HG02588 (cell line): Measurements from ENCODE around the gene OSBPL2.

Source experiments
- ATAC-seq: cut with Tn5 transposase; IDR thresholded peaks from one replicate; pipeline ENCODE4 v1.9.1; 2021; ENCODE audit warnings: mild to moderate bottlenecking, moderate library complexity; ENCODE audit not compliant: unreplicated experiment

OSBPL2 gene

GRCh38 chr20:62219992-62220665 lies 18.2 kb upstream of the OSBPL2 start, which contains the start of gene HRH3:
HRH3 (minus strand) TSS chr20:62220278; CDS start chr20:62219970, 308 bp downstream.
- no peak for ATAC-seq

- ATAC-seq, result no peak
Observed at GRCh38 chr20:62220666-62221568, 17.4 kb upstream of the OSBPL2 start.

GRCh38 chr20:62222266-62222850 lies 16.0 kb upstream of the OSBPL2 start:
- ATAC-seq, result no peak

- no peak for ATAC-seq
Observed at GRCh38 chr20:62222972-62223371, 15.3 kb upstream of the OSBPL2 start.

DNA sequence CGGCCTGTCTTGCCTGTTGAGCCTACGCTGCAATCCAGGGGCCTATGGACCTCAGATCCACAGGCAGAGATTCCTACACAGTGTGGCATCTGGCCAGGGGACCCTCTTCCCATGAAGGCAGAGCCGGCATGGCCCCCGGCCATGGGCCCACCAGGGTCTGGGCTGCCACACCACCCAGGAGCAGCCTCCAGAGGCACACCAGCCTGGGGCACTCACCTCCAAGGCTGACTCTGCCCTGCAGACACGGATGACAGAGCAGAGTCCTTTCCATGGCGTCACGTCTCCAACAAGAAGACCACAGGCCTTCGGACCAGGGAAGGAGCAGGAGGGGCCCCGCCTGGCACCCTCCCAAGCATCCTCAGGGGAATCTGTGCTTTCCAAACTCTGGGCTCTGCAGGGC lies 14.8 kb upstream of the OSBPL2 start:
- no peak for ATAC-seq

DNA sequence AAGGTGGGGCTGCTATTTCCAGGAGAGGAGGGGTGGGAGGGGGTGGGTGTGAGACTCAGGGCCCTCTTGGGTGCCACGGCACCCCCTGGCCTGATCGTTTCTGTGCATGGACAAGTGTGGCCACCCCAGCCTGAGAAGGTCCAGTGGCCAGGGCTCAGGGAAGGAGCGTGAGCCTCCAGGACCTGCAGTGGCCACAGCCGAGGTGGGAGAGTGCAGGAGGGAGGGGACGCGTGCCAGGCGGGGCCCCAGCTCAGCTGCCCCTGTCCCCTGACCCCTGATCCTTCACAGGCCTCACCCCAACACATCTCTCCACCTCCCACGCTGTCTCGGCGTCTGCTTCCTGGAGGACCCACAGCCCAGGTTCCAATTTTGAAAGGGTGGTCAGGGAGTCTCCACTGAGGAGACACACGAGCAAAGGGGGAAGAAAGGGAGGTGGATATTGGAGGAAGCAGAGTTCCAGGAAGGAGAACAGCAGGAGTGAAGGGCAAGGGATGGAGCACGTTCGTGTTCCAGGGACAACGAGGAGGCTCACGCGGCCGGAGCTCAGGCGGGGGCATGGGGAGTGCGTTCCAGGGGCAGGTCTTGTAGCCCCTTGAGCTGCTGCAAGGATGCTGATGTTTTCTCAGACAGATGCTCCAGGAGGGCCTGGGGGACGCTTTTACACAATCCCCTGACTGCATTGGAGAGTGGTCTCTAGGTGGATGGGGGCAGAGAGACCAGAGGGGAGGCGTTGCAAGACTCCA lies 14.0 kb upstream of the OSBPL2 start:
- no peak for ATAC-seq

GRCh38 chr20:62225026-62225425 lies 13.3 kb upstream of the OSBPL2 start:
- ATAC-seq, result no peak

GRCh38 chr20:62225820-62226635 lies 12.3 kb upstream of the OSBPL2 start:
- ATAC-seq, result no peak

- no peak for ATAC-seq
Observed at GRCh38 chr20:62226707-62227590, 11.4 kb upstream of the OSBPL2 start.

DNA sequence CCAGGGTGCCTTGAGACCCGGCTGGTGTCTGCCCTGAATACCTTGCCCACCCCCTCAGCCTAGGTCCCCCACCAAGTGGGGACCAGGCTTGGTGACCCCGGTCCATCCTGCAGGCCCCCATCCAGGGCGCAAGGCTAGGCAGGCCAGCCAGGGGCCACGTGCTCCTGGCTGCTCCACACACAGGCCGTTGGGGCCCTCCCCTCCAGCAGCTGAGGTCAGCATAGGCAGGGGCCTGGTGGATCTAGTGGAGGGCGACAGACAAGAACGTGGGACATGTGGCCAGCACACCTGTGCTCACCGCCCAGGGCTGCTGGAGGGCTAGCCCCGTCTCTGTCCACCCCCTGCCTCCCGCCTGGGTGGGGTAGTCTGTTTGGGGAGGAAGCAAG lies 10.7 kb upstream of the OSBPL2 start:
- ATAC-seq, result no peak

DNA sequence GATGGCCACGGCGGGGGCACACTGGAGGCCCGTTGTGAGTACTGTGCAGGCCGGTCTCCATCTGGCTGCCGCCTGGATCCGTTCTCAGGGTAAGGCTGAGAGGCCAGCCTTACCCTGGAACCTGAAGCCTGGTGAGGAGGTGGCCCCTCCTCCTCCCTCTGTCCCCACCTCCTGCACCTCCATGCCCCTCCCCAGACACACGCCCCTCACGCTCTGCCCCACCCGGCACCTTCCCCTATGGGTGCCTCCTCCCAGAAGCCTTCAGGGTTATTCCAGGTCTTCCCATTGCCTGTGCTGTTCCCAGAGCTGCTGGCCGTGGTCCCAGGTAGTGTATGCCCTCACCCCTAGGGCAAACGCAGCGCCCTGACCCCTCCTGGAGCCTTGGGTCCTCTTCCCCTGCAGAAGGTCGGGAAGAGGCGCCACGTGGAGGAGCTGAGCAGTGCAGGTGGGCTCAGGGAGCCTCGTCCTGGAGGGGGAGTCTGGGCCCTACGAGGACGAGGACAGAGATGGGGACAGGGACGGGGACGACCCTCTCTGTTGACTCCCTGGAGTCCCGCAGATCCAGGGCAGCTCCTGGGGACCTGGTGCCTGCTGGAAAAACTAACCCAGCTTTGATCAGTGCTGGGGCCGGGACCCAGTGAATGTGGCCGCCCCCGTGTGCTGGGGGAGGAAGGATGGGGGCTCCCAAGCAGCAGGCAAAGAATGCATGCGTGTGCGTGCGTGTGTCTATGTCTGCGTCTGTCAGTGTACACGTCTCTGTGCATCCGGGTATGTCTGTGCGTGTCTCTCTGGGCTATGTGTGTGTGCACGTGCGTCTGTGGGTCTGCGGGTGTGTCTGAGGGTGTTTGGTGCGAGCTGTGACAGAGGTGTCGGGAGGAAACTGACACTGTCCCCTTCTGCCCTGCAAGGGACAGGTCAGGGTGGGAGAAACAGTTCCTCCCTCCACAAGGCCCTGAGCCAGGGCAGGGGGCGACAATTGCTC lies 10.1 kb upstream of the OSBPL2 start:
- ATAC-seq, result no peak

GRCh38 chr20:62228982-62229545 lies 9.3 kb upstream of the OSBPL2 start:
- no peak for ATAC-seq

GRCh38 chr20:62229667-62230066 lies 8.7 kb upstream of the OSBPL2 start:
- no peak for ATAC-seq

- no peak for ATAC-seq
Observed at GRCh38 chr20:62230276-62230675, 8.0 kb upstream of the OSBPL2 start.

DNA sequence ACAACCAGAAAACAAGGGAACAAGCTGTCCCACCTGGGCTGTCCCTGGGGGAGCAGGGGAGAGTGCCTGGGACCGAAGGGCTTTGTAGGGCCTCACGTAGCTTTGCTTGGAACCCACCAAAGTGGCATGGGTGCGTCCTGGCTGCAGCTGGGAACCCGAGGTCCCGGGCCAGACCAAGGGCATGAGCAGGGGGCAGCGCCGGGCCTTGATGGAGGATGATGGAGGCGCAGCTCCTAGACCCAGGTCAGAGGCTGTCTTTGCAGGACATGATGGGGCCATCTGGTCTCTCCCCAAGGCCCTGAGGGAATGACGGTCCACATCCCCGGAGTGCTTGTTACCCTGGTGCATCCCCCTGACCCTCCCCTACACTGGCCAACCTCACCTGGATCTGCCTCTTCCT lies 7.6 kb upstream of the OSBPL2 start:
- no peak for ATAC-seq

DNA sequence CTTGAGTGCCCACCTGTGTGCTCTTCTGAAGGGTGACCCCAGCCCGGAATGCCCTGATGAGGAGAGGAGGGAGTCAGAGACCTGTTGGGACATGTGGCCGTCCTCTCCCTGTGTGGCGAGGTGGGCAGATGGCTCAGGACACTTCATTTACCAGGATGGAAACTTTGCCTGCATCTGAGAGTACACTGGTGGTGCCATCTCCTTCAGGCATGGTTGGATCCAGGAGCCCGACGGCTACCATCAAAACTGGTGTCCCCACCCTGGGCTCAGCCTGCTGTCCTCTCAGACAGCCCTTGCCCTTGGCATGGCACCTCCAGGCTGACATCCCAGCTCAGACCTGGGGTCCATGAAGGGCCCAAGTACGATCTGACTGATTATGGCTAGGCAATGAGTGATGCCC lies 7.0 kb upstream of the OSBPL2 start:
- ATAC-seq, result no peak

DNA sequence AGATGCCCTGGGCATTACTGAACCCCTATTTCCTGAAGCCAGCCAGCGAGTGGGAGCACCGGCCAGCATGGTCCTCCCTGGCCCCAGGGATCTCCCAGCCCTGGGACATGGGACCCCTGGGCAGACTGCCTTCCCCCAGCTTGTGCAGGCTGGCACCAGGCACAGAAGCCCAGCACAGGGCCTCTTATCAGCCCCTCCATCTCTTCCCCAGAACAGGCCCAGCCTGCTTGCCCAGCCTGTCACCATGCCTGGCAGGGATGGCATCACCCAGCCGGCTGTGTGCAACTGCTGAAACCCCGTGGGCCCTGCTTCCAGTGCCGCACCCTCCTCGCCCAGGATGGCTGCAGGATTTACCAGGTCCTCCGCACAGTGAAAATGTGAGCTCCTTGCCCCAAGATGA lies 6.1 kb upstream of the OSBPL2 start:
- ATAC-seq, result no peak
